T-helper 17 cell (primary cell): ENCODE data around the gene KIF20B. TPM values are rescaled to one million over a fixed set of nuclear protein-coding genes. Genes with fewer than 3 reads are reported as not detected.
A peak's percentile ranks its signal among the peaks of the same experiment; 100 is the strongest.

Experiments
- ATAC-seq: fragments of 150-1000 bp; cut with Tn5 transposase; 2 replicates; pipeline ENCODE4 v1.10.0; 2021; ENCODE audit warnings: mild to moderate bottlenecking, moderate library complexity
- DNase-seq, 3 donors: peaks; one replicate each; pipeline versions ENCODE4 v3.0.0 to v3.0.0-alpha.2; 2020 to 2021
- H3K9me3 ChIP-seq: one replicate; pipeline ENCODE4 v1.7.0; 2013; ENCODE audit warnings: low read length, mild to moderate bottlenecking; ENCODE audit not compliant: control insufficient read depth, poor library complexity, severe bottlenecking
- H3K27ac Mint-ChIP-seq: one replicate; pipeline ENCODE4 v1.8.0; 2022; ENCODE audit warnings: mild to moderate bottlenecking, moderate library complexity, mixed read lengths
- H3K27me3 Mint-ChIP-seq: one replicate; pipeline ENCODE4 v1.8.0; 2022; ENCODE audit warnings: mixed read lengths
- H3K36me3 Mint-ChIP-seq: one replicate; pipeline ENCODE4 v1.8.0; 2022; ENCODE audit warnings: low read depth, mixed read lengths
- H3K4me1 Mint-ChIP-seq: one replicate; pipeline ENCODE4 v1.8.0; 2022; ENCODE audit warnings: mild to moderate bottlenecking, mixed read lengths
- H3K4me3 Mint-ChIP-seq: one replicate; pipeline ENCODE4 v1.8.0; 2022; ENCODE audit warnings: mild to moderate bottlenecking, moderate library complexity, mixed read lengths
- total RNA-seq, 4 donors: library from RNA in 2 of 4; stranded (reverse) in 2 of 4; gene quantifications; one replicate each; pipeline ENCODE4 v1.2.3 and lab custom pipeline; 2022 to 2026

The KIF20B gene
- total RNA-seq, 2 donors from 2014 or later = 17.6 to 36.2 TPM

GRCh38 chr10:89699581-89700064, 1.8 kb upstream of the KIF20B start:
- Mint-ChIP-seq H3K4me3 (no peak overlapping the region), H3K4me1 (peaks cover 17% of the 10 kb centered on the region), H3K27ac (no peak overlapping the region), H3K36me3 (no peaks in the 10 kb centered on the region), H3K27me3 (no peaks in the 10 kb centered on the region)
- no peaks in the 10 kb centered on the region for H3K9me3 ChIP-seq
- ATAC-seq (no peak), DNase-seq (no peak)

- Mint-ChIP-seq H3K4me3 (peak overlapping the region; percentile 98), H3K36me3 (no peaks in the 10 kb centered on the region), H3K27me3 (no peaks in the 10 kb centered on the region), H3K4me1 (peaks cover 18% of the 10 kb centered on the region), H3K27ac (peak overlapping the region; percentile 94)
- no peaks in the 10 kb centered on the region for H3K9me3 ChIP-seq
- ATAC-seq = no peak
- no peak for DNase-seq
Observed at GRCh38 chr10:89700923-89701241, 508 bp upstream of the KIF20B start.

GRCh38 chr10:89702121-89702480, 711 bp downstream of the KIF20B start:
- H3K27ac Mint-ChIP-seq = peak overlapping the region; percentile 94
- peaks cover 26% of the 10 kb centered on the region for H3K4me1 Mint-ChIP-seq
- no peaks in the 10 kb centered on the region for H3K27me3 Mint-ChIP-seq
- no peaks in the 10 kb centered on the region for H3K9me3 ChIP-seq
- ATAC-seq (no peak), DNase-seq (peak in 1 of 3 donors; percentile 5)
- H3K36me3 Mint-ChIP-seq = no peaks in the 10 kb centered on the region
- peak overlapping the region; percentile 98 for H3K4me3 Mint-ChIP-seq

GRCh38 chr10:89705466-89705865, 4.1 kb downstream of the KIF20B start:
- ATAC-seq (no peak), DNase-seq (no peak)
- H3K27ac Mint-ChIP-seq = peak overlapping the region; percentile 80
- no peaks in the 10 kb centered on the region for H3K9me3 ChIP-seq
- H3K27me3 Mint-ChIP-seq = no peaks in the 10 kb centered on the region
- H3K4me1 Mint-ChIP-seq = peaks cover 26% of the 10 kb centered on the region
- no peak overlapping the region for H3K4me3 Mint-ChIP-seq
- no peaks in the 10 kb centered on the region for H3K36me3 Mint-ChIP-seq

GRCh38 chr10:89706011-89706410, 4.6 kb downstream of the KIF20B start:
- DNase-seq (no peak), ATAC-seq (no peak)
- peak overlapping the region; percentile 54 for H3K27ac Mint-ChIP-seq
- H3K4me1 Mint-ChIP-seq = peaks cover 21% of the 10 kb centered on the region
- no peaks in the 10 kb centered on the region for H3K9me3 ChIP-seq
- no peaks in the 10 kb centered on the region for H3K27me3 Mint-ChIP-seq
- H3K36me3 Mint-ChIP-seq = no peaks in the 10 kb centered on the region
- no peak overlapping the region for H3K4me3 Mint-ChIP-seq

- Mint-ChIP-seq H3K27ac (no peak overlapping the region), H3K4me1 (peaks cover 16% of the 10 kb centered on the region), H3K4me3 (no peak overlapping the region), H3K27me3 (no peaks in the 10 kb centered on the region), H3K36me3 (peaks cover 3% of the 10 kb centered on the region)
- DNase-seq (no peak), ATAC-seq (no peak)
- H3K9me3 ChIP-seq = no peaks in the 10 kb centered on the region
Observed at GRCh38 chr10:89707372-89707771, 6.0 kb downstream of the KIF20B start.

GRCh38 chr10:89710753-89711152, 9.4 kb downstream of the KIF20B start:
- no peaks in the 10 kb centered on the region for H3K27me3 Mint-ChIP-seq
- H3K36me3 Mint-ChIP-seq = peaks cover 4% of the 10 kb centered on the region
- no peaks in the 10 kb centered on the region for H3K9me3 ChIP-seq
- DNase-seq = no peak
- H3K27ac Mint-ChIP-seq = no peak overlapping the region
- H3K4me1 Mint-ChIP-seq = peaks cover 14% of the 10 kb centered on the region
- H3K4me3 Mint-ChIP-seq = no peak overlapping the region
- no peak for ATAC-seq

GRCh38 chr10:89734616-89735015, 33.2 kb downstream of the KIF20B start:
- H3K4me3 Mint-ChIP-seq = no peak overlapping the region
- no peaks in the 10 kb centered on the region for H3K27me3 Mint-ChIP-seq
- H3K27ac Mint-ChIP-seq = peak overlapping the region; percentile 16
- DNase-seq = no peak
- peaks cover 11% of the 10 kb centered on the region for H3K36me3 Mint-ChIP-seq
- no peak for ATAC-seq
- peaks cover 18% of the 10 kb centered on the region for H3K4me1 Mint-ChIP-seq
- H3K9me3 ChIP-seq = no peaks in the 10 kb centered on the region

- Mint-ChIP-seq H3K4me3 (peak overlapping the region; percentile 81), H3K27ac (peak overlapping the region; percentile 89), H3K36me3 (peaks cover 7% of the 10 kb centered on the region), H3K27me3 (no peaks in the 10 kb centered on the region), H3K4me1 (peaks cover 12% of the 10 kb centered on the region)
- no peaks in the 10 kb centered on the region for H3K9me3 ChIP-seq
- DNase-seq = no peak
- peak; percentile 59 for ATAC-seq
Observed at GRCh38 chr10:89738551-89739209, 37.3 kb downstream of the KIF20B start.

- Mint-ChIP-seq H3K27me3 (no peaks in the 10 kb centered on the region), H3K4me1 (peaks cover 10% of the 10 kb centered on the region), H3K27ac (no peak overlapping the region), H3K4me3 (no peak overlapping the region), H3K36me3 (peaks cover 7% of the 10 kb centered on the region)
- ATAC-seq (no peak), DNase-seq (no peak)
- H3K9me3 ChIP-seq = no peaks in the 10 kb centered on the region
Observed at GRCh38 chr10:89741126-89741762, 39.9 kb downstream of the KIF20B start.

GRCh38 chr10:89744026-89744425, 42.6 kb downstream of the KIF20B start:
- H3K36me3 Mint-ChIP-seq = no peaks in the 10 kb centered on the region
- DNase-seq = no peak
- no peak overlapping the region for H3K27ac Mint-ChIP-seq

GRCh38 chr10:89745903-89746302, 44.5 kb downstream of the KIF20B start:
- no peak overlapping the region for H3K27ac Mint-ChIP-seq
- no peaks in the 10 kb centered on the region for H3K9me3 ChIP-seq
- ATAC-seq (no peak), DNase-seq (no peak)
- H3K4me1 Mint-ChIP-seq = peaks cover 2% of the 10 kb centered on the region
- no peaks in the 10 kb centered on the region for H3K36me3 Mint-ChIP-seq
- no peaks in the 10 kb centered on the region for H3K27me3 Mint-ChIP-seq
- H3K4me3 Mint-ChIP-seq = no peak overlapping the region

More at GRCh38 chr10:89744026-89744425, 42.6 kb downstream of the KIF20B start:
- ATAC-seq = no peak
- no peaks in the 10 kb centered on the region for H3K4me1 Mint-ChIP-seq
- H3K9me3 ChIP-seq = no peaks in the 10 kb centered on the region
- no peaks in the 10 kb centered on the region for H3K27me3 Mint-ChIP-seq
- H3K4me3 Mint-ChIP-seq = no peak overlapping the region

- ATAC-seq (no peak), DNase-seq (no peak)
- Mint-ChIP-seq H3K36me3 (peaks cover 3% of the 10 kb centered on the region), H3K4me1 (peaks cover 4% of the 10 kb centered on the region), H3K4me3 (no peak overlapping the region), H3K27me3 (no peaks in the 10 kb centered on the region), H3K27ac (no peak overlapping the region)
- H3K9me3 ChIP-seq = no peaks in the 10 kb centered on the region
Observed at GRCh38 chr10:89750441-89750840, 49.1 kb downstream of the KIF20B start.

GRCh38 chr10:89755374-89755773, 54.0 kb downstream of the KIF20B start:
- no peak for ATAC-seq
- Mint-ChIP-seq H3K36me3 (peaks cover 3% of the 10 kb centered on the region), H3K27ac (no peak overlapping the region), H3K4me3 (no peak overlapping the region), H3K4me1 (peaks cover 8% of the 10 kb centered on the region), H3K27me3 (no peaks in the 10 kb centered on the region)
- DNase-seq = no peak
- H3K9me3 ChIP-seq = no peaks in the 10 kb centered on the region
